Anterior cingulate cortex (tissue), 58 donors: ENCODE data around the gene CCDC149.
A peak's percentile ranks its signal among the peaks of the same experiment; 100 is the strongest.

Experiments used
- DNase-seq, 58 donors: peaks; one replicate each; lab custom pipeline; 2025; lab: John Stamatoyannopoulos, UW

CCDC149 gene

DNA sequence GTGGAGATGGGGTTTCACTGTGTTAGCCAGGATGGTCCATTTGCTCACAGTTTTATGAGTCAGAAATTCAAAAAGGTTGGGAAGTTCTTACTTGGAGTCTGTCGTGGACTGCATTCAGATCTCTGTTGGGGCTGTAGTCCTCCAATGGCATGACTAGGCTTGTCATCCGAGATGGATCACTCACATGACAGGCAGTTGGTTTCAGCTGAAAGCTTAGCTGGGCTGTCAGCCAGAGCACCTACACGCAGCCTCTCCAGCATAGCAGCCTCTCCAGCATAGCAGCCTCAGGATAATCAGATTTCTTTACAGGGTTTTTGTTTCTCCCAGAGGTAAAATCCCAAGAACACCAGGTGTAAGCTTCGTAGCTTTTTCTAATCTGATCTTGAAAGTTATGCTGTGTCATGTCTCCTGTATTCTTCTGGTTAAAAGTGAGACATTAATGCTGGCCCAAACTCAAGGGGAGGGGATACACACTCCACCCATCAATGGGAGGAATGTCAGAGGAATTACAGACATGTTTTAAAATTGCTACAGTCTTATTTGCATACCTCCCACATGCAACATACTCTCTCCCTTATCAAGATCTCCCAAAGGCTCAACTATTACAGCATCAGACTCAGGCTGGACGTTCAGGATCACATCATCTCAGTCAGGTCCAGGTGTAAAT is 149.1 kb downstream of the CCDC149 start:
- peak in 12 of 58 donors; percentile 1 to 28 (median 7) for DNase-seq
